HG03520 (cell line): ENCODE measurements around the gene SFT2D3.

ENCODE experiments used
- ATAC-seq: cut with Tn5 transposase; IDR thresholded peaks from one replicate; pipeline ENCODE4 v1.9.1; 2021; ENCODE audit warnings: mild to moderate bottlenecking, moderate library complexity; ENCODE audit not compliant: unreplicated experiment

The SFT2D3 gene, protein sequence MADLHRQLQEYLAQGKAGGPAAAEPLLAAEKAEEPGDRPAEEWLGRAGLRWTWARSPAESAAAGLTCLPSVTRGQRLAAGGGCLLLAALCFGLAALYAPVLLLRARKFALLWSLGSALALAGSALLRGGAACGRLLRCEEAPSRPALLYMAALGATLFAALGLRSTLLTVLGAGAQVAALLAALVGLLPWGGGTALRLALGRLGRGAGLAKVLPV

GRCh38 chr2:127701193-127701650 lies at the start of gene SFT2D3:
SFT2D3 (plus strand) TSS chr2:127701497; CDS start chr2:127701529, 32 bp downstream.
- peak; percentile 65 for ATAC-seq

GRCh38 chr2:127651971-127652550 lies 49.2 kb upstream of the SFT2D3 start:
- no peak for ATAC-seq

GRCh38 chr2:127652786-127653357 lies 48.4 kb upstream of the SFT2D3 start:
- ATAC-seq, result no peak

DNA sequence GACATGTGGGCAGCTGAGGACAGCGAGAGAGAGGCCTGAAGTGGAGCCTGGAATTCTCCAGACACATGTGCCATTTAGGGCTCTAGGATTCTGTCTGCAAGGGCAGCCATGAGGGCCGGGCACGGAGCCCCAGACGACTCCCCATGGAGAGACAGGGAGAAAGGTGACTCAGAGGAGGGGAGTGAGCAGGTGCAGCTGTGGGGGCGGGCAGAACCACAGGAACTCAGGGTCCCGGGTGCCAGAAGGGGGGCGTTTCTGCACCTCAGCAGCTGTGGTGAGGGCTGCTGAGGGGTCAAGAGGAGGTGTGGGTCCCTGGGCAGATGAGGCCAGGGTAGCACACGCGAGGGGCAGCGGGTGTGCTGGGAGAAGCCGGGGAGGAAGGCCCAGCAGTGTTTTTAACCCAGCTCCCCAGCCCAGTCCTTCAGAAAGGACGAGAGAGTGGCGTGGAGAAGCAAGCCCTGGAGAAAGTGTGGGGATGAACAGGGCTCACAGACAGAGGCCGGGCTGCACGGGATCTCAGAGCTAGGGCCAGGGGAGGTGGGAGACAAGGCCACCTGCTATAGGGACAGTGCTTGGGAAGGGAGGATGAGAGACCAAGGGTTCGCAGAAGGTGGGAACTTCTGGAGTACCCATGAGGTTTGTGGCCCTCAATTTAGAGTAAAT lies 47.7 kb upstream of the SFT2D3 start:
- ATAC-seq, result no peak

GRCh38 chr2:127654084-127654837 lies 47.0 kb upstream of the SFT2D3 start:
- ATAC-seq, result no peak

GRCh38 chr2:127654838-127655175 lies 46.5 kb upstream of the SFT2D3 start:
- ATAC-seq, result no peak

DNA sequence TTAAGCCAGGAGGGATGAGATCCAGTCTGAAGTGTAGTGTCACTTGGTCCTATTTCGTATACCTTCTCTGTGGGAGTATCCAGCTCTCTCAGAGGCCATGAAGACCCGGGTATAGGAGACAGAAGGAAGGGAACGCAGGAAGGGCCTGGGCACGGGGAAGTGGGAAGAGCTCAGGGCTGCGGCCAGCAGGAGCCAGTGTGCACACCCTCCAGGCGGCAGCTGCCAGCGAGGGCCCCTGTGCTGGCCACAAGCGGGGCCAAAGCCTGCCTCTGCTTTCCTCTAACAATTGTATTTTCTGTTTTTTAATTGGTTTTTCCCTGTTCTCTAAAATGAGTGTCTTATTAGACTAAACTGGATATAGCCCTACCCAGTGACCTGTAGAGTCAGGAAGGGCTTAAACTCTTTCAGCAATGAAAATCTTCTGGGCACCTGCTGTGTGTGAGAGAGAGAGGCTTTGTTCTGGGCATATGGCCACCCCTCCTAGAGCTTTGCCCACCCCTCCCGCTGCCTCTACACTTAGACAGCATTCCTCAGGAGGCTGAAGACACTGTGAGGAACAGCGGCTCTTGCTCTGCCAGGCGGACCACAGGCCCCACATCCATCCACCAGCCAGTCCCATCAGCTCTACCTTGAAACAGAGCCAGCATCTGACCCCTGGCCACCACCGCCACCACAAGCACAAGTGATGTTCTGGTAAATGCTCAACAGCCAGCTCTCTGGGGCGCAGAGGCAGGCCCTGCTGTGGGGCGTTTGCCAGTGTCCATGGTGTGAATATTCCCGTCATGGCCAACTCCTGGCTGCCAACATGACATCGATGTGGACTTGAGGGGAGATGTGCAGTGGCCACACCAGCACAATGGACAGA lies 45.9 kb upstream of the SFT2D3 start:
- ATAC-seq, result no peak

DNA sequence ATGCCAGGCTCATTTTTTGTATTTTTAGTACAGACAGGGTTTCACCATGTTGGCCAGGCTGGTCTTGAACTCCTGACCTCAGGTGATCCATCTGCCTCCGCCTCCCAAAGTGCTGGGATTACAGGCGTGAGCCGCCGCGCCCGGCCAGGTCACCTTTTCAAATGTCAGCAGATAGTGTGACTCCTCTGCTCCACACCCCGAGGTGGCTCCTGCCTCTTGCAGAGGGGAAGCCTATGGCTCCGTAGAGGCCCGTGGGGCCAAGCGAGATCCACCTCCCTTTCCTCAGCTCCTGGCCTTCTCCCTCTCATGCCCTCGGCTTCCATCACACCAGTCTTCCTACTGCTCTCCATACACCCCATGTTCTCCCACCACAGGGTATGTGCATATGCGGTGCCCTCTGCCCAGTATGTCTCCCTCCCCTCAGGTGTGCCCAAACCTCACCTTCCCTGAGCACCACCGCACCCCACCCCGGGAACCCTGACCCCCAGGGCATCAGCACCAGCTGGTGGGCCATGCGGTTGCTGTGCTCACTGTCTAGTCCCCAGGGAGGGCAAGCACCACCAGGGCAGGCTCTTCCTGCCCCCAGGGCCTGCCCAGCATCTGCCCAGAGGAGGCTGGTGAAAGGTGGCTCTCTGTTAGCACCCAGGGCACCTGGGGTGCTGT lies 44.6 kb upstream of the SFT2D3 start:
- ATAC-seq, result no peak

DNA sequence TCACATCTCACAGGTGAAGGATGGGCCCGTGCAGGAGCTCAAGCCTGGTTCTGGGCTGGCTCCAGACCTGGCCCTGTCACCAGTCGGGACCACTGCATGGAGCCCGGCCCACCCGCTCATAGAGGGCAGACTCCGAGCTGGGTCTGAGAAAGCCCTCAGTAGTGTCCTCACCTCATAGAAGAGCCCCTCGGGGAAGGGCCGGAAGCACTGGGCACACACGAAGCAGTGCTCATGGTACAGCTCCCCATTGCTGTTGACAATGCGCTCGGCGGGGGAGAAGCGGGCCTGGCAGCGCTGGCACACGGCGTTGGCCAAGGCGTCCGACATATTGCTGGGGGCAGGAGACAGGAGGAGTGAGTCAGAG lies 44.1 kb upstream of the SFT2D3 start:
- no peak for ATAC-seq

GRCh38 chr2:127658146-127658545 lies 43.2 kb upstream of the SFT2D3 start:
- no peak for ATAC-seq

GRCh38 chr2:127658641-127659407 lies 42.5 kb upstream of the SFT2D3 start:
- ATAC-seq, result no peak

- no peak for ATAC-seq
These were observed 41.6 kb upstream of the SFT2D3 start for GRCh38 chr2:127659408-127660290.

DNA sequence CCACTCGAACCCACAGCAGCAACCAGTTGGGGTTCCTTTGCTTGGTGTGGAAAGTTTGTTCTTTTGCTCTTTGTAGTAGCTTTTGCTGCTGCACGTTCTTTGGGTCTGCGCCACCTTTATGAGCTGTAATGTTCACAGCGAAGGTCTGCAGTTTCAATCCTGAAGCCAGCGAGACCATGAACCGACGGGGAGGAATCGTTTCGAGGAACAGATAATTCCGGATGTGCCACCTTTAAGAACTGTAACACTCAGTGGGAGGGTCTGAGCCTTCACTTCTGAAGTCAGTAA lies 41.1 kb upstream of the SFT2D3 start:
- no peak for ATAC-seq

GRCh38 chr2:127661072-127661649 lies 40.1 kb upstream of the SFT2D3 start:
- ATAC-seq, result no peak

- no peak for ATAC-seq
These were observed 39.3 kb upstream of the SFT2D3 start for GRCh38 chr2:127661949-127662510.

GRCh38 chr2:127662937-127663565 lies 38.2 kb upstream of the SFT2D3 start:
- ATAC-seq, result no peak

DNA sequence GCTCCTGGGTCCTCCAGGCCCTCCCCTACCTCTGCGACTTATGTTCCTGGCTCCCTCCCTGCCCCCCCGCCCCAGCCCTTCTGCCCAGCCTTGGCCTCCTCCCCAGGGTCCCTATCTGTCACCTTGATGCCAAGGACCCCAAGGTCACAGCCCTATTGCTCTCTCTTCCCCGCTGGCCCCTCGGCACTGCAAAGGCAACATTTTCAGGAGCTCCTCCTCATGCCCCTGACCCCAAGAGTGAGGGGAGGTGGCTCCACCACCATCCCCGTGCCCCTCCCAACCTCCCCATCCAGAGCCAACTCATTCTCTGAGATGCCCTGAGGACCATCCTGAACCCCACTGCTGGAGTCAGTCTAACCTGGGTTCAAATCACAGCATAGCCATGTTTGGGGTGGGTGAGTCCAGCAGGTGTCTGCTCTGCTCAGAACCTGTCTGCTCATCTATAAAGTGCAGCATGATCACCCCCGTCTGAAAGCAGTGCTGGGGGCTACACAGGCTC lies 37.7 kb upstream of the SFT2D3 start:
- ATAC-seq, result no peak
